ENCODE data around the gene OSBPL10.

Gene OSBPL10

DNA sequence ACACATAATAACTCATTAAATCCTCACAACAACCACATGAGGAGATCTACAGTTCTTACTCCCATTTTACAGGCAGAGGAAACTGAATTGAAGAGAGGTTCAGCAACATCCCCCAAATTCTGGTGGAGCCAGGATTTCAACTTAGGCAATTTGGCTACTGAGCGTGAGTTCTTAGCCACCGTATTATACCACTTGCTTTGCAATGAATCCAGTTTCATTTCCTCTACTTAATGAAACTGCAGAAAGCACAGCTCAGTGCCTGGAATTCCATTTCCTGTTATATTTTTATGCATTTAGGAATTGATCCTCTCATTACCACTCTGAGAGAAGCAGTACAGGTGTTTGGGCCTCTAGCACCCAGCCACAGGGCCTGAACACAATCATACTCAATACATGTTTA, 4.8 kb upstream of the OSBPL10 start:
- no peak for DNase-seq

DNA sequence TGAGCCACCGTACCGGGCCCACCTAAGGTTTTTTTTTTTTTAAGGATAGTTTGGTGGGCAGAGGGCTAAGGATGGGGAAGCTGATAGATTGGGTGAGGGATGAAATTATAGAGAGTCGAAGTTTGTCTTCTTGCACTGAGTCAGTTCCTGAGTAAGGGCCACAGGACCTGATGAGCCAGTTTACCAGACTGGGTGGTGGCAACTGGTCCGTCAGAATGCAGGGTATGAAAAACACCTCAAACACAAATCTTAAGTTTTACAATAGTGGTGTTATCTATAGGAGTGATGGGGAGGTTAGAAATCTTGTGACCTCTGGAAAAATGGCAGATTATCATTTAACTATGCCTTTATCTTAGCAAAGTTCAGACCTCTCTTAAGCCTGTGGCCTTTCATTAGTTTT, 3.3 kb upstream of the OSBPL10 start:
- no peak for DNase-seq

DNA sequence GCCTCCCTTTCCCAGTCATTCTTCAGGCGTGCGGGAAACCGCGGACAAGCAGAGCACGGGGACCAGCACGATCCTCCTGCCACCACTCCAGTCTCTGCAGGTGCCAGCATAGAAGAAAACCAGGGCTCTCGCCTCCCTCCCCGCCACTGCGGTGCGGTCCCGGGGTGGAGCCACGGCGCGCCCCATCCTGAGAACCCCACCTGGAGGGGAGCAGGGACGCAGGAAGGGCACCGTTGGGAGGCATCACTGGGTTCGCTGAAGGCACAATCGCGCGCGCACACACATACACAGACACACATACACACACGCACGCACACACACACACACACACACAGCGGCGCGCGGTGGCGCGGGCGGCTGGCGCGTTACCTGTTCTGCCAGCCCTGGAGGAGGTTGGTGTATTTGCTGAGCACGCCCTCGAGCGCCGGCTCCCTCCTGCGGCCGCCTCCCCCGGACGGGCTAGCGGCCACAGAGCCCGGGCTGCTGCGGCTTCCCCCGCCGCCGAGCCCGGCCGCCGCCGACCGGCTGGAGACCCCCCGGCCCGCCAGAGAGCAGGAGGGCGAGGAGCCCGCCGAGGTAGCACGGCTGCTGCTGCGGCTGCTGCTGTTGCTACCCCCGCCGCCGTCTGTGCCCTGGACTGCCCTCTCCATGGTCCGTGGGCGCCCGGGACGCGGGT, 394 bp downstream of the OSBPL10 start:
- DNase-seq: peak; percentile 13

DNA sequence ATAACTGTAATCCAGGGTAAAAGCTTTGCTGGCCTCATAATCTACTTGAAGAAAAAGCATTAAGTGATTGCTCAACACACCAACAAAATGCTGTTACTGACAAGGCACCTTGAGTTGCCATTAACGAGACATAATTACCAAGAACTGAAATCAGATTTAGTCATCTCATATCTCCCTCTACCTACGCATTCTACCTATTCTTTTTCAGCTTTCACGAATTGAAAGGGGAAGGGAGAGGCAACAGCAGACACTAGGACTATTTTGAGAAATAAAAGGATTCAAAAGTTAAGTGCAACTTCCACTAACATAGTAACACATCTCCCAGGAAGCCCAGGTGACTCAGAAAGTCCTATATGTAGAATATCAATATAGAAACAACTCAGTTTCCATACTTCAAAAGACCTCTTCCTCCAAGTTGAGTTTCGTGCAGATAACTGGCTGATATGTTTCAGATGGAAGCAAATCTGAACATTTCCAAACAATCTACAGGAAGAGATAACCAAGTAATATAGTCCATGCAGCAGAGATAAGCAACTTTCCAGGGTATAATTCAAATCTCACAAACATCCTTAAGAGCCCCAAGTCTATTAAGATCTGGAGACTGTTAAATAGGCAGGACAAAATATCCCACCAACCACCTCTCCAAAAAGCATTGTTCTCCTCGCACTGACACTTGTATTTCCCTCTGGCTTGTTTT, 1.9 kb downstream of the OSBPL10 start:
- DNase-seq: no peak

DNA sequence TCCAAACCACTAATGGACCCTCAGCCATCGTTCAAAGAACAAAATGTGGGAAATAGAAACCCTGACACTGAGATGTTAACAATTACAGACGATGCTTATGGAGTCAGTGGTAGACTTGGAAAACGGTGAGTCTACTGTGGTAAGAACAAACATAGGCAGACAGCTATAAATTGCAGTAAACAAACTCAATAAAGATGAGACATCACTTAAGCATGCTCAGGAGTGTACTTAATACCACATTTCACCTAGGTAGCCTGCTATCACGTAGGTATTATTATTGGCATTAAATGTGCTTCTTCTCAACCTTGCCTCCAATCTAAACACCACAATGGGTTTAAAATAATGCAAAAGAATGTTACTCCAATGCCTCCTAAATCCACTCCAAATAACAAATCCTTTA, 2.5 kb downstream of the OSBPL10 start:
- DNase-seq: no peak

DNA sequence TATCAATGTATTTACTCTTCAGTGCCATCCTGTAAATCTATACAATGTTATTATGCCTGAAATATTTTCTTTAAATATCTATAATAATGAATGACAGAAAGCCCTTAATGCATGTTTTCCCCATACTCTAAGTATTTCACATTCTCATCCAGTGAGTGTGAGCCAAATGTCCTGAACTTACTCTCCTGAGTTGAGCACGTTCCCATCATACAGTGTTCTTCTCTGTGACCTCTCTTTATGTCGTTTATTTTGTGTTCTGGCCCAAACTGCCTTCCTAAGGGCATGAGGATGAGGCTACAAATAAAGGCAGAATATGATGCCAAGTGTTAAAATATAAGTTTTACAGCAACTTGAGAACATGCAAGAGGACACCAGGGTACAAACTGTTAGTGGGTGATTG, 3.3 kb downstream of the OSBPL10 start:
- no peak for DNase-seq

DNA sequence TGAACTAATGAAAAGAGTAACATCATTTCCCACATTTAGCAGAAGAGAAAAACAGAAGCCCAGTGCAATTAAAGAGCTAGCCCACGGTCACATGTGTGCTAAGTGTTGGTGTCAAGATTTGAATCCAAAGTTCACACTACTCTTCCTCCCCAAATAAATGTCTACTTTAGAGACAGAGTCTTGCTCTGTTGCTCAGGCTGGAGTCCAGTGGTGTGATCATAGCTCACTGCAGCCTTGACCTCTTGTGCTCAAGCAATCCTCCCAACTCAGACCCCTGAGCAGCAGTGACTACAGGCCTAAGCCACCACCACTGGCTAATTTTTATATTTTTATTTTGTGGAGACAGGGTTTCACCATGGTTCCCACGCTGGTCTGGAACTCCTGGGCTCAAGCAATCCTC, 4.8 kb downstream of the OSBPL10 start:
- no peak for DNase-seq

DNA sequence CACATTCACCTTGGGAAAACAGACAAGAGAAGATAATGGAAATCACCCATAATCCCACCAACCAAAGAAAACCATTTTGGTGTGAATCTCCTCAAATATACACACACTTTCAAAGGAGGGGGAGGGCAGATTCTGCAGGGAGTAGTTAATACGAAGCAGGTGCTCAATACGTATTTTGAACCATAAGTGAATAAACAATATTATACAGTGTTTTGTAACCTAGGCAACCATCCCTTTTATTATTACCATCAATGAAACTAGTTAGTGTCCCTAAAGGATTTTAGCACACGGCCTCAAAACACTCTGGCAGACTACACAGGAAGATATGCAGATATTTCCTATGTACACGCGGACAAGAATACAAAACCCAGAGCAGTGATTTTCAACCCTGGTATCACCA, 6.1 kb downstream of the OSBPL10 start:
- no peak for DNase-seq

DNA sequence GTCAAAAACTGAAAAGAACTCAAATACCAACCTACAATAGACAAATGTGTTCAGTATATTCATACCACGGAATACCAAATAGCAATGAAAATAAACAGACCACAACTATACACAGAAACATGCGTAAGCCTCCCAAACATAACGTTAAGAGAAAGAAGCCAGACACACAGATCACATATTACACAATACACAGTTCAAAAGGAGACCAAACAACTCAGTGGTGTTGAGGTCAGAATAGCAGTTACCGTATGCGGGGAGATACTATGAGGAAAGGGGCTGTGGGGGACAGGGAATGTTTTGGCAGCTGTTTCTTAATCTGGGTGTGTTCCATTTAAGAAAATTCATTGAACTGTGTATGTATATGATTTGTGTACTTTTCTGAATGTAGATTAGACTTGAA, 6.6 kb downstream of the OSBPL10 start:
- DNase-seq: no peak

DNA sequence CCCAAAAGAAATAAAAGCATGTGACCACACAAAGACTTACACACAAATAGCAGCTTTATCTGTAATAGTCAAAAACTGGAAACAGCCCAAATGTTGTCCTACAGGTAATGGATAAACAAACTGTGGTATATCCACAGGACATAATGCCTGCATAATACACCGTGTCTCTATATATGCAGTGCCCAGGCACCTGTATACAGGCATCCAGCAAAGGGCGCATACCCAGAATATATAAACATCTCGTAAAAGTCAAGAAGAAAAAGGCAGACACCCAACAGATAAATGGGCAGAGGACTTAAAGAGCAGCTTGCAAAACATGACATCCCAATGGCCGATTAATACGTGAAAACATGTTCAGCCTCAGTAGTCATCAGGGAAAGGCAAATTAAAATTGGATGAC, 7.2 kb downstream of the OSBPL10 start:
- DNase-seq: no peak

DNA sequence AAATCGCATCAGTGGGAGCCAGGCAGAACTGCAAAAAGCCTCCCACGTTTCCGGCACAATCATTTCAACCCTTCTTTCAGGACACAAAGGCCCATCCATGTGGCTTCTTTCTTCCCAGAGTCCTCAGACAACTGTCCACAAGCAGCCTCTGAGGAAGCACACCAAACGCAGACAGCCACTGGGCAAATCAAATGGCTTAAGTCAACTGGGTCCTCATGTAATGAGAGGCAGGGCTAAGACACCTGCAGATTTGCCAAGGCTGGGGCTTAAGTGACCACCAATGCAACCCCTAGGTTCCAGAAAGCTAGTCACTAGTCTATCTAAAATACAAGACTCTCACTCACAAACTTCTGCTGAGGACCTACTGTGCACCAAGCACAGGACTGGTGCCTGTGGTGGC, 8.0 kb downstream of the OSBPL10 start:
- no peak for DNase-seq

DNA sequence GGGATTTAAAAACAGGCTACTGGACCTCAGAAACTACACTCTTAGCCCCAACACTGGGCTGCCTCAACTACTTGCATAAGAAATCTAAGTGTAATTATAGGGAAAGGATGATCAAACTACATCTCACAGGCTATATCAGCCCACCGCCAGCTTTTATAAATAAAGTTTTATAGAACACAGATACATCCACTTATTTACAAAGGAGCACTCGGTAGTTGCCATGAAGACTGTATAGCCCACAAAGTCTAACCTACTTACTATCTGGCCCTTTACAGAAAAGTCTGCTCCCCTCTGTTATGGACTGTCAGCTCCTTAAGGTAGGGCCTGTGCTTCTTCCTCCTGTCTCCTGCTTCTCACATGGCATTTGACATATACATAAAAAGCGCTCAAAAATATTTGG, 9.5 kb downstream of the OSBPL10 start:
- no peak for DNase-seq

DNA sequence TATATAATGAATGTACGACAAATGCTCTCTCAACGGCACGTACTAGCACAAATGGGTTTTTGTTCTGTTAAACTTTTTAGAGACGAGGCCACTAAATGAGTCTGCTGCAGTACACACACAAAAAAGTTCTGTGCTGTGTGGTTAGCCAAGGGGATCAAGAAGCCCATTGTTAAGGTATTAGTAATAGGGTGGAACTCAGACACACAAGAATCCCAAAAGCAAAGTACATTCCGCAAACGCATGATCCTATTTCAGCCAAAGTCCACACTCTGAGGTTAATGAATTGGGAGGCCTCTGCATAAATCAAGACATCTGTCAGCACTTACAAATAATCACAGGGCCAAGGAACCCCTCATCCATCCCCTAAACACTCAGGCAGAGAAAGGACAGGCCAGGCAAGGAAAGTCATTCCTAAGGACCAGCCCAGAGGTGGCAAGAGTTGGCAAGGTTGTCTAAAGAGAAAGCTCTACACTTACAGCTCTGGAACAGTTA, 12.1 kb downstream of the OSBPL10 start:
- no peak for DNase-seq

DNA sequence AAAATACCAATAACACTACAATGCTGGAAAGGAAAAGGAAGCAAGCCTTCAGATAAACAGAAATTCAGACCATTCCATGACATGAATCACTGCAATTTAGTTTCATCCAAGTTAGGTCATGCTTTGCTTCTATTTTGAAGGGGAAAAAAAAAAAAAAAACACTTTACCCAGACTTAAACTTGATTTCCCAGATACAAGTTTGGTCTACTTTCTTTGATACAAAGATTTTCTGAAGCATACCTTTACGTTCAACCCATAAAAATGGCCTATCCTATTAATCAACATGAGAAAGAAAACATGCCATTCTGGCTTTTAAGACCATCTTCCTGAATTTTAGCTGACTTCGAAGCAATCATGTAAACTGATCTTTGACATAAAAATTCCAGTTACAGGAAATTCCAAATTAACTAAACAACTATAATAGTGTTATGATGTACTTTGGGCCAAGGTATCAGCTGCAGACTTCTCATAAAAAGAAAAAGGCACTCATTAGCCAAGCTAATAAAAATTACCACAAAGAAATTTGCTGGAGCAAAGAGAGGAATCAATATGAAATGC, 12.6 kb downstream of the OSBPL10 start:
- DNase-seq: no peak

DNA sequence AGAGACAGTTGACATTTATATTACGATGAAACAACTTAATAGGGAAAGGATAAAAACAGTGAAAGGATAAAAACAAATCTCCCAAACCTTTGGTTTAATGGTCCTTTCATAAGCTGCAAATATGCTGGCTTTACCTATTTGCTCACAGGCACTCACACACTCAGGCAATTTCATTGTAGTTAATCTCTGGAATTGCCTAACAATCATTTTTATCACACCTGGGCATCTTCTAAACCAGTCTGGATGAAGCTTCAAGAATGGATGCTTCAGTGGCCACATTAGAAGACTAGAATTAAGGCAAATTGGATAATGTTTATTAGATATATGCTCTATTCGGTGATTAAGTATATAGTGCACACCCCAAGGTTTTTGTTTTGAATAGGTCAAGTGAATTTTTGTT, 13.5 kb downstream of the OSBPL10 start:
- DNase-seq: no peak

DNA sequence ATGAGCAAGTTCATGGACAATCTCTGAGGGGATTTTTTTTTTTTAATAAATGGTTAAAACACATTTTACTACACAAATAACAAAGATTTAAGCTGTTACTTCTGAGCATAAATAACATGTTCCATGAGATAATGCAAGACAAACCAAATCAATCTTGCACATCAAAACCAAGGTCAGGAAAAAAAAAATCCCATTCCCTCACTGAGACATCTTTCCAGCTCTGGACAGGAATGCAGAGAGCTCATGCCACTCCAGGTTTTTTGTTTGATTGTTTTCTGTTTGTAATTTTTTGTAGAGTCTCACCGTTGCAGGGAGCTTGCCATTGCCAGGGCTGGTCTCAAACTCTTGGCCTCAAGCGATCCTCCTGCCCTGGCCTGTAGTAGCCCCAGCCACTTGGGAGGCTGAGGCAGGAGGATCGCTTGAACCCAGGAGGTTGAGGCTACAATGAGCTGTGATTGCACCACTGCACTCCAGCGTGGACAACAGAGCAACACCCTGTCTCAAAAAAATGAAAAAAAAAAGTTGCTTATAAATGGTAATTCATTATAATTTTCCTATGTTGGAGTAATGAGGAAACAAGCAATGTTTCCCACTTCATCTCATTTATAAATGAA, 14.0 kb downstream of the OSBPL10 start:
- DNase-seq: no peak

DNA sequence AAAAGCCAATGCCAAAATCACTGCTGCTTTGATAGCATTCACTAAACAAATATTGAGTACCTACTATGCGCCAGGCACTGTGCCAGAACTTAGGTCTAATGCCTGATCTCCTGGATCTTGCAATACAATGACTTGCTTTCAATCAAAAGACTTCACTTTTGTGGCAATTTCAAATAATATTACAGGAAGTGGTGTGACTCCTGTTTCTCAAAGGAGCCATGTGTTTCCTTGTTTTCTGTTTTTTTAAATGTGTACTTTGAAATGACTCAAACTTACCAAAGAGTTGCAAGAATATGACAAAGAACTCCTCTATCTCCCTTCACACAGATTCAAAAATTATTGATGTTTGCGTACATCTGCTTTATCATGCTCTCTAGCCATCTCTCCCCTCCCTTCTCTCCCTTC, 18.3 kb downstream of the OSBPL10 start:
- DNase-seq: no peak

DNA sequence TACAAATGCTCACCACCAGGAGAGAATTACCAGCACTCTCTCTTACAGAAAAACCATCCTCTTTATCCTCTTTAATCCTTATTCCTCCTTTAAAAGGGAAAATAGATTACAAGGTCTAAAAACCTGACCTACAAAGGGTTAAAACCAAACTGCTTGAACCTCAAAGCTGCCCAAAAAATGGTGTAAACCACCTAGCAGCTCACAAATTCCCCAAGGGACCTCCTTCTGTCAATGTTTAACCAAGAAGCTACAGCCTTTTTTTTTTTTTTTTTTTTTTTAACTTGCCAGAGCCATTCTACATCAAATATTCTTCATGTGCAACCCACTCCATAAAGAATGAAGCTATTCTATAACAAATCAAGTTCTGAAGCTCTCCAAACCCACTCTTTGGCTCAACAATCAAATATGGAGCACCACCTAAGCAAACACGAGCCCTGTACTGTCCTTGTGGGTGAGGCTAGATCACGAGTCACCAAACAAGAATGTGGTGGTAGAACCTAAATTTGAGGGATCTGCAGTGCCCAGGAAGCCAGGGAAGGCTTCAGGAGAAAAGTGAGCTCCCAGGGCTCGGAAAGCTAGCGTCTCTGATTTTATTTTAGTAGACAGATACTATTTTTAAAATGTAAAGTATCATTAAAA, 20.1 kb downstream of the OSBPL10 start:
- DNase-seq: no peak

DNA sequence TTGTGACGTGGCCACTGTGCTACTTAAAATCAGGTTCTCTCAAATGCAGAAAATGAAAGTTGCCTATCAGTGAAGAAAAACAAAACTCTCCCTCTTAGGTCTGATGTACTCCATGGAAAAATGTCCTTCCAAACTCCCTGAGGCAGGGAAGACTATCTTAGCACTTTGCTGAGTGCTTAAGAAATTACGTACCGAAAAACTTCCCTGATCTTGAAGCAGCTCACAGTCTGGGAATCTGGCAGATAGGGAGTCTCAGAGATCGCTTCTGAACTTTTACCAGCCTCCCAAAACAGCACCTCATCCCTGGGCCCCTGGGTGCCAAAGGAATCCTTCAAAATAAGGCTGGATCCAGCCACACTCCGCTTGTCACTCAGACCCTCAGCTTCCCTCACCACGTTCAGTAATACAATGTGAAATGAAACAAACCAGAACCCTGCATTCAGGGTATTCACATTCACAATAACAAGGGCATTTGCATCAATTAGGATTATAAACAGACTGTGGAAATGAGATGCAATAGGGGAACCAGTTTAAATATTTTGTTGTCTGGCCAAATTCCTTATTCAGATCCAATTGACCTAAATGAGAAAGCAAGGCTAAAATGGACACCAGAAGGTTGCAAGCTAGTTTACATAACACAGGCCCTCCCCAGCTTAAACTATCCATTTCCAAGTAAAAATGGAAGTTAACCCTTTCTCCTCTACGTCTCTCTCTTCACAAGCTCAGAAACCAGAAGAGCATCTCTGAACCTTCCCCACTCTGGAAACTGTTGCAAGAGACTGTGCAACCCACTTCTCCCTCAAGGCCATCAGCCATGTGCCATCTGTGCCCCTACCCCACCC, 20.9 kb downstream of the OSBPL10 start:
- DNase-seq: no peak

DNA sequence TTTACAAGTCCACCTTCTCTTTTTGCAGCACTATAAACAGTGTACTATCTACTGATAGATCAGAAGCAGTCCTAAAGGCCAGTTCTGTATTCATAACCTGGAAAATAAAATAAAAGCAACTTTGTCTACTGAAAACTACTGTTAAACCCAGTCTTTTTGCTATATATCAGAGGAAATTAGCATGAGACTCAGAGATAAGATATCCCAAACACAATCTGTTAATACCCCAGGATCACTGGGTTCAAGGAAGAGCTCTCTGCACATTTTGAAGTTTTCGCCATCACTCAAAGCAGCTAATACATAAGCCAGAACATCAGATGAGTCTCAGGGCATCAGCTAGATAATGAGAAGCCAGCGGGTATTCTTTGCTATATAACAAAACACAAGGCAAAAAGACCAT, 21.8 kb downstream of the OSBPL10 start:
- DNase-seq: no peak

DNA sequence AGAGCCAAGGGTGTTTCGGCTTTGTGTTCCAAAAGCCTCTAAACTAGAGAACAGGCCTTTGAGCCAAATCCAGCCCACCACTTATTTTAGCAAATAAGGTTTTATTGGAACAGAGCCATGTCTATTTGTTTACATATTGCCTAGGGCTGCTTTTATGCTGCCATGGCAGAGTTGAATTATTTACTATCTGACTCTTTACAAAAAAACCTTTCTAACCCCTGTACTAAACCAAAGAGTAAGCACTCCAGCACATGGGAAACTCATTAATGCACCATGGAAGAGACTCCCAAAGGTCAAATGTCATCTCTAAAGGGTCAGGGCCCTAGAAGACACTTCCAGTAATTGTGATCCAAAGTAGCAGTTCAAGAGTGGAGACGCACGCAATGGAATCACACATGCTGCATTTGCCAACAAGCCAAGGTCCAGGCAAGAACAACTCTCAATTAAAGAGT, 22.3 kb downstream of the OSBPL10 start:
- no peak for DNase-seq

DNA sequence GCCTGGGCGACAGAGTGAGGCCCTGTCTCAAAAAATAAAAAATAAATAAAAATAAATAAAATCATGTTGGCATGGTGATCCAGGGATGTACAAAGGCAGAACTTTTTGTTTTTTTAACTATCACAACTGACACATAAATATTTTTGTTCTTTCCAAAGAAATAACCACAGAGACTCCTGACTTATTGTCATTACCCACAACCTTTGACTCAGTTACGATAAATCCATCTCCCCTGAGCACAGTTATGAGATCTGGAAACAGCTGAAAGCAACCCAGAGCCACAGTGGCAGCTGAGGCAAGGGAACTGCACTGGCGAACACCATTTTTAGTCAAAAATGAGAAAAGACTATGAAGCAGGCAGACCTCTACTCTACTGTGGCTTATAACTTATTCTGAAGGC, 24.0 kb downstream of the OSBPL10 start:
- DNase-seq: no peak

DNA sequence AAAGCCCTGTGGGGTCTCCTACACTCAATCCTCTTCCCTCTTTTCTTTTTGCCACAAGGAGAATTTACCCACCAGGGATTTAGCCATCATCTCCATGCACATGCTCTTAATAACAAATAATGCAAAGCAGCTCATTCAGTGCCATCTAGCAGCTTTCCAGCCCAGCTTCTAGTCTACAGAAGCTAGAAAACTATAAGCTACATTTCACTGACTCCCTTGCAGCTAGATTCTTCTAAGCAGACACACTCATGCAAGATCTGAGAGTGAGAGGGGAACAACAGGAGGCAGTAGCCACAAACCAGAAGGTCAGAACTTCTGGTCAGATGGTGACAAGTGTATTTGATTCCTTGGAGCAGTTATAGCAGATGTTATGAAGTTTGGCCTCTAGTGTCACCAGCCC, 25.5 kb downstream of the OSBPL10 start:
- DNase-seq: no peak

All from CD4-positive, alpha-beta T cell treated with Interleukin-10 for 1 hour (primary cell).